HUES64 (cell line): ENCODE data around the gene CD96.

ENCODE experiments used
- H3K27ac ChIP-seq: 2 replicates; pipeline ENCODE4 v1.7.0; 2013; ENCODE audit warnings: low read depth, low read length, inconsistent platforms
- H3K27me3 ChIP-seq: 2 replicates; pipeline ENCODE4 v1.6.1; 2013; ENCODE audit warnings: mild to moderate bottlenecking, low read length; ENCODE audit not compliant: insufficient read depth
- H3K36me3 ChIP-seq: 2 replicates; pipeline ENCODE4 v1.6.1; 2013; ENCODE audit warnings: mild to moderate bottlenecking, low read length; ENCODE audit not compliant: insufficient read depth
- H3K4me1 ChIP-seq: 2 replicates; pipeline ENCODE4 v1.6.1; 2013; ENCODE audit warnings: mild to moderate bottlenecking, low read length, moderate library complexity; ENCODE audit not compliant: insufficient read depth
- H3K4me3 ChIP-seq: 2 replicates; pipeline ENCODE4 v1.5.1; 2013; ENCODE audit warnings: mild to moderate bottlenecking, low read length, moderate library complexity
- H3K9ac ChIP-seq: 2 replicates; pipeline ENCODE4 v1.6.1; 2013; ENCODE audit warnings: mild to moderate bottlenecking, low read depth, low read length
- H3K9me3 ChIP-seq: 2 replicates; pipeline ENCODE4 v1.6.1; 2013; ENCODE audit warnings: low read depth, low read length; ENCODE audit not compliant: insufficient read depth
- WGBS: fragments of 150-250, 120-280 bp; methylation state at CpG from one replicate; pipeline ENCODE4 v1.1.7; 2013; ENCODE audit warnings: missing lambda C conversion rate; 5-methylcytosine and 5-hydroxymethylcytosine counted together

CD96 gene

GRCh38 chr3:111610189-111610588 lies 68.2 kb downstream of the CD96 start:
- no peak overlapping the region for H3K9ac ChIP-seq
- no peak overlapping the region for H3K4me3 ChIP-seq
- no peaks in the 10 kb centered on the region for H3K27me3 ChIP-seq

GRCh38 chr3:111610612-111611054 lies 68.6 kb downstream of the CD96 start:
- H3K4me3 ChIP-seq, result no peak overlapping the region
- H3K27me3 ChIP-seq, result no peaks in the 10 kb centered on the region
- no peaks in the 10 kb centered on the region; the same call in 1 of the 2 replicates for H3K4me1 ChIP-seq
- H3K27ac ChIP-seq, result no peak overlapping the region
- H3K9ac ChIP-seq, result no peak overlapping the region
- H3K36me3 ChIP-seq, result no peaks in the 10 kb centered on the region
- WGBS, result 94% methylated on average over 8 of the region's 8 CpGs
- no peaks in the 10 kb centered on the region for H3K9me3 ChIP-seq

More at GRCh38 chr3:111610189-111610588, 68.2 kb downstream of the CD96 start:
- Histone ChIP-seq H3K36me3 (no peaks in the 10 kb centered on the region), H3K9me3 (no peaks in the 10 kb centered on the region), H3K4me1 (no peaks in the 10 kb centered on the region; the same call in 1 of the 2 replicates), H3K27ac (no peak overlapping the region)
- WGBS, result 88% methylated on average over 5 of the region's 5 CpGs

DNA sequence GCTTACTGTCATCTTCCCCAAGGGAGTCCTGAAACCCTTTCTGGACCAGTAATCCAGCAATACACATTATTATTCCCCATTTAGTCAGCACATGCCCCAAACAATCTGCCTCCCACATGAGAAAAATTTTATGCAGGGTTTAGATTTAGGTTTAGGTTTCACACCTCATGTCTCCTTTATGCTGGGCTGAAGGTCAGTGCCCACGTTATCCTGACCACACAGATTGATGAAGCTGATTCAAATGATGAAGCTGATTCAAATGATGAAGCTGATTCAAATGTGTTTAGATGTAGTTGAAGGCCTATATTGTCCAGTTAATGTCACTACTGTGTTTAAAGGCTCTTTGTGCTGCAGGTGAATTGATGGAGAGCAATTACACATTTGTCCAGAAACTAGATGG lies 71.3 kb downstream of the CD96 start:
- WGBS, result 92% methylated on average over 1 of the region's 1 CpG
- Histone ChIP-seq H3K27ac (no peak overlapping the region), H3K36me3 (no peaks in the 10 kb centered on the region), H3K4me1 (no peaks in the 10 kb centered on the region), H3K4me3 (no peak overlapping the region), H3K9me3 (peaks cover 18% of the 10 kb centered on the region), H3K27me3 (no peaks in the 10 kb centered on the region), H3K9ac (no peak overlapping the region)

GRCh38 chr3:111615880-111616279 lies 73.9 kb downstream of the CD96 start:
- no peak overlapping the region for H3K27ac ChIP-seq
- no peaks in the 10 kb centered on the region for H3K27me3 ChIP-seq
- peaks cover 18% of the 10 kb centered on the region for H3K9me3 ChIP-seq
- no peaks in the 10 kb centered on the region for H3K4me1 ChIP-seq
- 95% methylated on average over 3 of the region's 3 CpGs for WGBS
- H3K4me3 ChIP-seq, result no peak overlapping the region
- H3K36me3 ChIP-seq, result no peaks in the 10 kb centered on the region
- no peak overlapping the region for H3K9ac ChIP-seq

DNA sequence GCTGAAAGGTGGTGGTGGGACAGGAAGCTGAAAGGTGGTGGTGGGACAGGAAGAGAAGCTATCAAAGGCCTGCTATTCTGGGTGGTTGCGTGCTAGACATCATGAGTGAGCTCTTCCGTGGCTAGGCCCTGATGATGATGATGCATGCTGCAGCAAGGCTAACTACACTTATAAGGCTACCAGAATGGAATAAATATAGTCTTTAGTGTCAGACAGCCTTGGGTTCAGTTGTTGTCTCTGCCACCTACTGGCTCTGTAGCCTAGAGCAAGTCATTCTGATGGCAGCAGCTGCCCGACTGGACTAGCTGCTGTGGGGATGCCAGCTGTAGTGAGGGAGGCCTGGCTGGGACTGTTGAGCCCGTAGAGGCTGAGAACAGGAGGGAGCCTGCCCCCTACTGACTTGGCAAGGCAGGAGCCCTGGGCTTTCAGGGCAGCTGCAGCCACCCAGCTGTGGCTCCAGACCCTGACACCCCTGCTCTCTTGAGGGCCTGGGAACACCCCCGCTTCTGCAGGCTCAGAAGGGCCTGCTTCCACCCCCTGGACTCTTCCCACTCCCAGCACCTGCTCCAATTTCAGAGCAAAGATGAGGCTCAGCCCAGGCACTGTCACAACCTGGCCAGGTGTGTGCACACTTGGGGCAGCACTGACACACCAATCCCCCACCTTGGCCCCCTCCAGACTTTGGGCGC lies 74.6 kb downstream of the CD96 start:
- H3K27me3 ChIP-seq, result no peaks in the 10 kb centered on the region
- 90% methylated on average over 6 of the region's 6 CpGs for WGBS
- H3K36me3 ChIP-seq, result no peaks in the 10 kb centered on the region
- H3K4me1 ChIP-seq, result no peaks in the 10 kb centered on the region
- H3K9me3 ChIP-seq, result peaks cover 18% of the 10 kb centered on the region
- no peak overlapping the region for H3K9ac ChIP-seq
- H3K4me3 ChIP-seq, result no peak overlapping the region
- no peak overlapping the region for H3K27ac ChIP-seq

DNA sequence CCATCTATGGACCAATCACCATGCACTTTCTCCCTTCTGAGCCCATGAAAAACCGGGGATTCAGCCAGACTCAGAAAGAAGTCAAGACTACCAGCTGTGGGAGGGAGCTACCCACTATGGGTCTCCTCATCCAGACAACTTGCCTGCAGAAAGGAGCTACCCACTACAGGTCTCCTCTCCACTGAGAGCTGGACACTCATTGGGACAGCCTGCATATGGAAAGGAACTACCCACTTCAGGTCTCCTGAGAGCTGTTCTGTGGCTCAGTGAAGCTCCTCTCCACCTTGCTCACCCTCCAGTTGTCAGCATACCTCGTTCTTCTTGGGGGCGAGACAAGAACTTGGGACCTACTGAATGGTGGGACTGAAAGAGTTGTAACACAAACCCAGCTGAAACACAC lies 75.4 kb downstream of the CD96 start:
- 90% methylated on average over 3 of the region's 3 CpGs for WGBS
- Histone ChIP-seq H3K4me3 (no peak overlapping the region), H3K36me3 (no peaks in the 10 kb centered on the region), H3K27ac (no peak overlapping the region), H3K4me1 (no peaks in the 10 kb centered on the region), H3K9me3 (peaks cover 18% of the 10 kb centered on the region), H3K27me3 (no peaks in the 10 kb centered on the region), H3K9ac (no peak overlapping the region)

DNA sequence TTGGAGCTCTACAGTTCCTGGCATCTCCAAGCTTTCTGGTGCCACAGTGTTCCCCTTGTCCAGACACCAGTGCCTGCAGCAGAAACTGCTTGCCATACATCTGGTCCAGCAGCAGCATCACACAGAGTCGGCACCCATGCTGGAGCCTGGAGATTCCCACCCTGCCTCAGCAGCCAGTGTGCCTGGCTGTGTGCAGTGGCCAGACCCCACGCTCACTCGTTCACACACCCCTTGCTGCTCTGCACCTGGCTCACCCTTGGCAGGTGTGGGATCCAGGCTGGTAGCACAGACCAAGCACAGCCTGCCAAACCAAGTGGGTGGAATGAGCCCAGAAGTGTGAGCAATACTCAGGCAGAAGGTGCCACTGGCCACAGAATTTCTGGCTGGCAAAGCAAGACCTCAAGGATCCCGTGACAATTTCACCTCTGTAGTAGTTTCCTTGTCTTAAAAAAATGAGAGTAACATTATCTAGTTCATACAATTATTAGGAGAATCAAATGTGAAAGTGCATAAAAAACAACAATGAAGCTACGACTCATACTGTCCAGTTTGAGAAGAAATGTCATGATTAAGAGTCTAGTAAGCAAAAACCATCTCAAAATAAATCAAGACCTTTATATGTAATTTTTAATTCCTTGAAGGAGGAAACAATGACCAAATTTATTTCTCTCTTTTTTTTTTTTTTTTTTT lies 76.1 kb downstream of the CD96 start:
- Histone ChIP-seq H3K9ac (no peak overlapping the region), H3K36me3 (no peaks in the 10 kb centered on the region), H3K4me1 (no peaks in the 10 kb centered on the region), H3K27me3 (no peaks in the 10 kb centered on the region), H3K27ac (no peak overlapping the region), H3K9me3 (peaks cover 18% of the 10 kb centered on the region), H3K4me3 (no peak overlapping the region)
- 91% methylated on average over 4 of the region's 5 CpGs for WGBS

DNA sequence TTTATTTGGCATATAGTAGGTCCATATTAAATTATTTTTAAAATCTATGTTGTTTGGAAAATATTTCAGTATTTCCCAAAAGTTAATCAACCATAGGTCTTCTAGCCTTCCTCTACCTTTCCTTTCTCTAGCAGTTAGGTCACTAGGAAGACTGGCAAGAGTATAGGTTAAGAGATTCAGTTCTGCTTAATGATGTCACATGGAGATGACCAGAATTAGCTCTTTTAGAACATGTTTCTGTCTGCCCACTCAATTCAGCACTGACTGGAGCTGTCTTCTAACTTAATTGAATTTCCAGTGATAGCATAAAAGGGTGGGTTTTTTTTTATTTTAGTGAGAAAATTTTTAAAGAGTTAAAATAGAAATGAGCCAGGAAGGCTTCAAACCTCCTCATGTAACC lies 76.9 kb downstream of the CD96 start:
- H3K9ac ChIP-seq, result no peak overlapping the region
- no peak overlapping the region for H3K4me3 ChIP-seq
- H3K36me3 ChIP-seq, result no peaks in the 10 kb centered on the region
- no peaks in the 10 kb centered on the region for H3K27me3 ChIP-seq
- no peaks in the 10 kb centered on the region for H3K4me1 ChIP-seq
- H3K27ac ChIP-seq, result no peak overlapping the region
- H3K9me3 ChIP-seq, result peaks cover 18% of the 10 kb centered on the region

DNA sequence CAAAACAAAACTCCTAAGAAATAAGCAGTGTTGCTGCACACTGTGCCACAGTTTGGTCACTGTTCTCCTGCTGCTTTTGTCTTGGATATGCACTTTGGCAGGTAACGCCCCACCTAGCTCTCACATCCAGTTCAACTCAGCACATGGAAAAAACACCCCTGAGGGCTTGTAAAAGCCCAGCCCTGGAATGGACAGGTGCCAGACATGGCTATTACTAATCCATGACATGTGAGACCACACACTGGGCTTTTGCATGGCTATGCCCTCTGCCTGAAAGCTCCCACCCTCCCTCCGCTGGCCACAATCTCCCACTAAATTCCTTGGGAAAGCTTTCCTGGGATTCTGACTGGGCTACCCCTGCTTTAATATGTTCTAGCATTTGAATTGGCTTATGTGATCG lies 77.8 kb downstream of the CD96 start:
- Histone ChIP-seq H3K9me3 (peaks cover 18% of the 10 kb centered on the region), H3K4me3 (no peak overlapping the region), H3K36me3 (no peaks in the 10 kb centered on the region), H3K9ac (no peak overlapping the region), H3K27ac (no peak overlapping the region), H3K27me3 (no peaks in the 10 kb centered on the region), H3K4me1 (no peaks in the 10 kb centered on the region)
- WGBS, result 84% methylated on average over 3 of the region's 3 CpGs

DNA sequence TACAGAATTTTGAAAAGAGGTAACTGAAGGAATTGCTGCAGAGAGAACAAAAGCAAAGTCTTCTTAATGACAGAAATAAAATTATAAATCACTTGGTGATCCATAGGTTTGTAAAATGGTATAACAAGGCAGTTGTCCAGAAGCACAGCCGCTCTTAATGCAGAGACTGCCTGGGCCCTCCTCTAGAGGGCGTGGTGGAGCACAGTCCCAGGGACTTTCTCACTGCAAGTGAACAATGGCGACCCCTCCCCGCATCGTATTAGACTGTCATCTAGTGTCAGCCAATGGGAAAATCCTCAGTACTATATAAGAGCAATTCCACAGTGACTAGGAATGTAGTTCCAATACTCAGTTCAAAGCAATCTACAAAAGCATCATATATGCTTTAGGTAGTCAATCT lies 79.5 kb downstream of the CD96 start:
- no peaks in the 10 kb centered on the region for H3K4me1 ChIP-seq
- H3K9ac ChIP-seq, result no peak overlapping the region
- no peaks in the 10 kb centered on the region for H3K27me3 ChIP-seq
- peaks cover 18% of the 10 kb centered on the region for H3K9me3 ChIP-seq
- no peak overlapping the region for H3K4me3 ChIP-seq
- no peaks in the 10 kb centered on the region for H3K36me3 ChIP-seq
- 66% methylated on average over 5 of the region's 5 CpGs for WGBS
- H3K27ac ChIP-seq, result no peak overlapping the region

- no peaks in the 10 kb centered on the region for H3K36me3 ChIP-seq
- no peaks in the 10 kb centered on the region for H3K27me3 ChIP-seq
- H3K9me3 ChIP-seq, result peaks cover 3% of the 10 kb centered on the region; the same call in 1 of the 2 replicates
- no peaks in the 10 kb centered on the region for H3K4me1 ChIP-seq
- H3K4me3 ChIP-seq, result no peak overlapping the region
- H3K27ac ChIP-seq, result no peak overlapping the region
- WGBS, result 86% methylated on average over 2 of the region's 2 CpGs
- H3K9ac ChIP-seq, result no peak overlapping the region
Measured at GRCh38 chr3:111627092-111627491, 85.1 kb downstream of the CD96 start.
